Activated CD4-positive, alpha-beta T cell treated with anti-CD3 and anti-CD28 coated beads, Interleukin-2, amount 10 ng/mL, durations not matched to agents 24 days and 14 days (primary cell): ENCODE results near the gene DNAJC28. TPM values are rescaled to one million over a fixed set of nuclear protein-coding genes. Genes with fewer than 3 reads are reported as not detected.

Experiments used
- DNase-seq: peaks from one replicate; pipeline ENCODE4 v3.0.0; 2022
- H3K27ac Mint-ChIP-seq: one replicate; pipeline ENCODE4 v1.8.0; 2022; ENCODE audit warnings: mild to moderate bottlenecking, mixed read lengths
- H3K27me3 Mint-ChIP-seq: one replicate; pipeline ENCODE4 v1.8.0; 2022; ENCODE audit warnings: mixed read lengths
- H3K36me3 Mint-ChIP-seq: one replicate; pipeline ENCODE4 v1.8.0; 2022; ENCODE audit warnings: low read depth, mild to moderate bottlenecking, mixed read lengths
- H3K4me1 Mint-ChIP-seq: one replicate; pipeline ENCODE4 v1.8.0; 2021; ENCODE audit warnings: mixed read lengths
- H3K4me3 Mint-ChIP-seq: one replicate; pipeline ENCODE4 v1.8.0; 2022; ENCODE audit warnings: mild to moderate bottlenecking, moderate library complexity, mixed read lengths
- H3K9me3 Mint-ChIP-seq: one replicate; pipeline ENCODE4 v1.8.0; 2021; ENCODE audit warnings: mixed read lengths
- intact Hi-C: fragments of 100-400 bp; cut with micrococcal nuclease; formaldehyde crosslinking; loops from one replicate; pipeline ENCODE4 v1.15.1; 2023
- total RNA-seq: library from RNA; stranded (reverse); gene quantifications from 2 replicates; pipeline ENCODE4 v1.2.3, GENCODE V29; 2022

DNAJC28 gene
- total RNA-seq, 1 donor from 2014 or later = 0.12 TPM

DNA sequence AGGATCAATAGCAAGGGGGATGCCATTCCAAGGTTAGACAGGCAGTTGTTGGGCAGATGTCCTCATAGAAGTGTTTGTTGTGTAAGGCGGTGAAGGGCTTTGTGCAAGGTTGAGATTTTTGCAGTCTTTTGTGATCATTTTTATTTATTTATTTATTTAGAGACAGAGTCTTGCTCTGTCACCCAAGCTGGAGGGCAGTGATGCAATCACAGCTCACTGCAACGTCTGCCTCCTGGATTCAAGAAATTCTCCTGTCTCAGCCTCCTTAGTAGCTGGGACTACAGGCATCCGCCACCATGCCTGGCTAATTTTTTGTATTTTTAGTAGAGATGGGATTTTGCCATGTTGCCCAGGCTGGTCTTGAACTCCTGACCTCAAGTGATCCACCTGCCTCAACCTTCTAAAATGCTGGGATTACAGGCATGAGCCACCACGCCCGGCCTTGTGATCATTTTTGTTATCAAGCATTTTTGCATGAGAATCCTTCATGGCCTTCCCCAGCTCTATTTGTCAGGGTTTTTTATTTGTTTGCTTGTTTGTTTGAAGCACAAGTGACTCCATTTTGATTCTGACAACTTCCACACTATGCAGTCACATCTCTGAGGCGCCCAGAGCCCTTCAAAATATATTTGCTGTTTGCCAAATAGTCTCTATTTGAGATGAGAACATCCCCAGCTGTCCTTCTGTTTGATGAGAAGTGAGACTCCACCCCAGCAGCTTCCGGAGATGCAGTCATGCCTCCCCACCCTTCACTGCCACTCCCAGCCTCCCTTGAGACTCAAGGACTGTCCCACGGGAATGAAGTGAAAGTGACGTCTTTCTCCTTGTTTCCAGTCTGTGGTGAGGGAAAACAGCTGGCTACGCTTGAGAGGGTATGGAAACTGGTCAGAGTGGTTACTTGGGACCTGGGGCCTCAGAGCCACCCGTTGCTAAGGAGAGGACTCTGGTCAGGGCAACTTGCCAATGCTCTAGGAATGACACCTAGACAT is 49.7 kb downstream of the DNAJC28 start:
- Mint-ChIP-seq H3K4me3 (no peak overlapping the region), H3K27me3 (no peaks in the 10 kb centered on the region), H3K27ac (no peak overlapping the region), H3K9me3 (no peaks in the 10 kb centered on the region), H3K36me3 (peaks cover 11% of the 10 kb centered on the region), H3K4me1 (peaks cover 7% of the 10 kb centered on the region)
- intact Hi-C loops = no loop called here
- DNase-seq = no peak

Other genes with a start within 250 kb of the DNAJC28 start
- 21.1 and 24.0 TPM in 2 replicates for gene IL10RB, start 225.3 kb downstream of the DNAJC28 start, total RNA-seq
- gene IFNAR1, start 166.7 kb downstream of the DNAJC28 start, total RNA-seq = 19.0 and 24.0 TPM in 2 replicates
- 8.5 and 9.9 TPM in 2 replicates for gene IFNGR2, start 88.3 kb downstream of the DNAJC28 start, total RNA-seq
- 14.4 and 16.4 TPM in 2 replicates for gene TMEM50B, start 11.7 kb downstream of the DNAJC28 start, total RNA-seq
- gene GART, start 50.4 kb upstream of the DNAJC28 start, total RNA-seq = 216 and 221 TPM in 2 replicates
- gene SON, start 51.3 kb upstream of the DNAJC28 start, total RNA-seq = 351 and 363 TPM in 2 replicates
- 42.6 and 42.7 TPM in 2 replicates for gene DONSON, start 97.0 kb upstream of the DNAJC28 start, total RNA-seq
- gene CRYZL1, start 150.0 kb upstream of the DNAJC28 start, total RNA-seq = 26.3 and 34.8 TPM in 2 replicates
- gene ITSN1, start 150.8 kb upstream of the DNAJC28 start, total RNA-seq = 4.5 and 4.8 TPM in 2 replicates